Mammary epithelial cell (primary cell): ENCODE results near the gene KRT38.

ENCODE experiments used
- CTCF ChIP-seq, 2 donors: IDR thresholded peaks in 1 of 2; conservative IDR thresholded peaks in 1 of 2; 2 replicates each; pipeline ENCODE4 v1.5.1; 2011 to 2012; ENCODE audit warnings: inconsistent platforms in 2 of 2, low read length in 2 of 2, mild to moderate bottlenecking in 2 of 2, control low read depth in 1 of 2, low read depth in 1 of 2; ENCODE audit not compliant: insufficient read depth in 1 of 2; ENCODE audit errors: extremely low read depth in 1 of 2
- EZH2 ChIP-seq: IDR thresholded peaks from 2 replicates; pipeline ENCODE4 v1.6.1; 2012; ENCODE audit warnings: low read length, inconsistent platforms, borderline replicate concordance

DNA sequence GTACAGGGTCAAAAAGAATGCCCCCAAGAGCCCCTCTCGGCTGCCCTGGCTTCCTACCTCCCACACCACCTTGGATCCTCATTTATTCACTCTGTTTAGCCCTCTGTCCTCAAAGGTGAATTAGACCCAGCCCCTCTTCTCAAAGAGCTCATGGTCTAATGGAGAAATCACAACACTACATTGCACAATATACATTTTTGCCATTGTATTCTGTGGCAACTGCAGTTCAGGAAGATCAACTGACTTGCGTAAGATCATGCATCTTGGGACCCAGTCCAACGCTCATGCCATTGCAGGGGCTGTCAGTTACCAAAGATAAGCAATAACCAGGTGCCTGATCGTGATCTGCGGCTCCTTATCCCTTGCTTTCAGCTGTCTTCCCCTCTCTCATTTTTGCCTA lies 1.4 kb downstream of the KRT38 start:
- TF ChIP-seq CTCF (conservative IDR thresholded peaks at IDR 0.05 in 1 of 2, IDR thresholded peaks at IDR 0.05 in 1 of 2; ENCODE audit: extremely low read depth in 1 of 2, insufficient read depth in 1 of 2, low read depth in 1 of 2, low read length in 2 of 2), result no peak
- TF ChIP-seq EZH2, result no peak
